UCSD-AML1 (cell line): ENCODE data around the gene CYBRD1.
A peak's percentile ranks its signal among the peaks of the same experiment; 100 is the strongest.

Experiments
- DNase-seq: peaks from one replicate; lab custom pipeline; 2025; ENCODE audit not compliant: unreplicated experiment; lab: John Stamatoyannopoulos, UW

CYBRD1 gene

DNA sequence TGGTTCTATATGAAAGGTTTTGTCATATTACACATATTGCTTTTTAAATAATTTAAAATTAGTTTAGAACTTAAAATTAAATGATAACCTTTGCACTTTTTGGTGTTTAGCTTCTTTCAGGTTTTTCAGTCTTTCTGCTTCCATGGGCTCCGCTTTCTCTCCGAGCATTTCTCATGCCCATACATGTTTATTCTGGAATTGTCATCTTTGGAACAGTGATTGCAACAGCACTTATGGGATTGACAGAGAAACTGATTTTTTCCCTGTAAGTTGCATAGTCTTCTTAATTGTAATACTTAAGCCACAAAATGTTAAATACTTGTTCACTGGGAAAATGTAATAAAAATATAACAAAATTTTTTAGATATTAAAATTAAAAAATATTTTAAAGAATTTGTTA lies 31.0 kb downstream of the CYBRD1 start:
- no peak for DNase-seq

DNA sequence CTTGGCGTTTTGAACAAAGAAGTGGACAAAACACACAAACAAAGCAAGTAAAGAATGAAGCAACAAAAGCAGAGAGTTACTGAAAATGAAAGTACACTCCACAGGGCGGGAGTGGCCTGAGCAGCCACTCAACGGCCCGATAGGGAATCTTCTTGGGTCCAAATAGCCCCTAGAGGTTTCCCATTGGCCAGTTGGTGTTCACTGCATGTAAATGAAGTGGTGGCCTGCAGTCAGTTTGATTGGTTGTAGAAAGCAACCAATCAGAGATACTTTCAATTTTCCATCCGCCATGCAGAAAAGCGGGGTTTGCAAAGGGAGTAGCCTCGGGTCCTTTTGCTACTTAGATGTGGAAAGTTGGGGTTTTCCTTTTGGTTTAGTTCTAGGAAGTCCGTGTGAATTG lies 31.6 kb downstream of the CYBRD1 start:
- no peak for DNase-seq

DNA sequence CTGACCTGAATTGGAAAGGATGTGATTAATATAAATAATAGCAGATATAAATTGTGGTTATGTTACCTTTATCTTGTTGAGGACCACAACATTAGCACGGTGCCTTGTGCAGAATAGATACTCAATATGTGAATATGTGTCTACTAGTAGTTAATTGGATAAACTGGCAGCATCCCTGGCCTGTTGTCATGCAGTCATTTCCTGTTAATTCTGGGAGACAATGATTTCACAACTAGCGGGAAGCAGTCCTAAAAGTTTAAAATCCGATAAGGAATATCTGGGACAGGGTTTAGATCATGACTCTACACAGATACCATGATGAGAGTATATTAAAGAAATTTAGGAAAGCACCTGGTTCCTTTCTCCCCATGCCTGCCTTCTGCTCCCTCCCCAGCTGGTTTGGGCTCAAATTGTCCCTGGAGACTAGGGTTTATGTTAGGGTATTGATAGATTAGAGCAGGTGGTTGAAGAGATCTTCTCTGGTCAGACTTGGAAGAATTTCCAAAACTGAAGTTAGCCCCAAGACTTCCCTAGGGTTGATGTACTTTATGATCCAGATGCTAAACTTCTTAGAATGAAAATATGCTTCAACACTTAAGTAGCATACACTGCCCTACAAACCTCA lies 32.8 kb downstream of the CYBRD1 start:
- no peak for DNase-seq

DNA sequence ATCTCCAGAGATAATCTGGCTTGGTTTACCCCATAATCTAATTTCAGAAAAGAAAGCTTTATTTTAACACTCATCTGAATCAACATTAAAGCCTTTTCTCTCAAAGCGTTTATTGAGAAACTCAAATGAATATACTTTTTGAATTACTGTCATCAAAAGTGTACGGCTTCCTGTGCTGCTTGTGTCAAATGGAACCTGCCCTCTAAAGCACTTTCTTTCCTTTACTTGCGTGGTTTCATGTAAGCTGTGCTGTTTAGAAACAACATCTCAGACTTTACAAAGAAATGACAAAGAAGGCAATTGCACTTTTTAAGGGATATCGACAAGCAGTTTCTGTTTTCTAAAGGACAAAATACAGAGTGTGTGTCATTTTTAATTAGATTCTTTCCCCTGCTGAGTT lies 35.1 kb downstream of the CYBRD1 start:
- DNase-seq = no peak

DNA sequence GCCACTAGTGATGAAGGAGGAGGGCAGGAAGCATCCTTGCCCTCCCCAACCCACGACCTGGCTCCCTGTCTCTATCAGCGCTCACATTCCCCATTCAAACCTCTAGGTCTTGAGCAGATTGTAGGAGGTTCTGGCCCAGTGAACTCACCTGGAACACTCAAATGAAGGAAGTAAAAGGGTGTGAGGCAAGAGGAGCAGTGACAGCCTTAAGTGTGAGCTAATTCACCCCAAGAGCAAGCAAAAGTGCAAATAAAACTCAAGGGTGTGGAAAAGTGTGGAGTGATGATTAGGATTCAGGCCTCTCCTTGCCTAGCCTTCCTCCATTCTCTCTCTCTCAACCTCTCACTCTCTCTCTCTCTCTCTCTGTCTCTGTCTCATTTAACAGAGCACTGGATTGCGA lies 41.0 kb downstream of the CYBRD1 start:
- DNase-seq = no peak

DNA sequence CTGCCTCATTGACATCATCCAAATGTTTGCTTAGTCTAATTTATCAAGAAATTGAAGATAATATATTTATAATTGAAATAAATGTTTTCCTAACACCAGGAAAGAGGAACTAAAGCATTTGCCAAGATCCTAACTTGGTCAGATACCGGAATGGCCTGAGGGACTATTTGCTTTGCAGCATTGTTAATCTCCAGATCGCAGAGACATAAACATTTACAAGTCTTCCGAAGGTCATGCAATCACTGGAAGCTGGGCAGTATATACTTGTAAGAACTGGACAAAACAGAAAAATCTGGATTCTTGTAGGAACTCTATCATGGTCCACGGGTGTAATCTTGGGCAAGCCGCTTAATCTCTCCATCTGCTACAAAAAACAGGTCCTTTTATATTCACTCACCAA lies 42.2 kb downstream of the CYBRD1 start:
- no peak for DNase-seq

DNA sequence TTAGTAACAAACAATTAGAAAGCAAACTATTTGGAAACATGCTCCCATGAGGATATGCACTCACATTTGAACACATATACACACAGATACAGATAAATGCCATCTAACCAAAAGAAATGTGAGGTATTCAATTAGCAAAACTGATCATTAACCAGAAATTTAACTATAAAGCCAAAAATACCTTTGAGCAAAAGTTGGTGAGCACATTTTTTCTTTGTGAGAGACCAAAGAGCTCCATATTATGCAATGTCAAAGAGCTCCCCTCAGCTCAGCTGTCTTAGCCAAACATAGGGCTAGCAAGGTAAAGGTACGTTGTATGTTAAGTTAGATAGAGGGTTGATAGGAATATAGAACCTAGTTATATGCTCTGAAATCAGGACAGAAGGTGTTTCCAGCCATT lies 43.8 kb downstream of the CYBRD1 start:
- DNase-seq = no peak

DNA sequence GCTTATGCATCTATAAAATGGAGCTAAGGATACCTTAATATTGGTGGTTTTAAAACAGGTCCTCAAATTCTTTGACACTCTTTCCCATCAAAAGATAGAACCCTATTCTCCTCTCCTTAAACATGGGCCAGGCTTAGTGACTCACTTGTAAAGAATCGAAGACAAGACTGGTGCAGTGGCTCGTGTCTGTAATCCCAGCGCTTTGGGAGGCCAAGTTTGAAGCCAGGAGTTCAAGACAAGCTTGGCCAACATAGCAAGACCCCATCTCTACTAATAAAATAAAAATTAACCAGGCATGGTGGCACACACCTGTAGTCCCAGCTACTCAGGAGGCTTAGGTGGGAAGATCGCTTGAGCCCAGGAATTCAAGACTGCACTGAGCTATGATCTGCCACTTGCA lies 44.5 kb downstream of the CYBRD1 start:
- no peak for DNase-seq

DNA sequence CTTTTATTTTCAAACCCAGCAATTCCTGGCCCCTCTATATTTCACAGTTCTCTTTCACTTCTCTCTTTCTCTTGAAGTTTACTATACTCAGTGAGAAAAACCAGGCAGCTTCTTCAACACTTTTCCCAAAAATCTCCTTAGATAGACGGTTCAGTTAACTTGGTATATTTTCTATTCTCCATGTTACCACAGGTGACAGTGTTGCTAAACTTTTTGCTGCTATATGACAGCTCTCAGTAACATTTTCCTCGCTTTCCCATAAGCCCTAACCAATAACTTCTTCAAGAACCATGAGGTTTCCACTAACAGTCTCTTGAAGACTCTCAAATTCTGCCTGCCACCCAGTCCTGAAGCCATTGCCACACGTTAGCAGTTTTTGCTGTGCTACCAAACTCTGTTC lies 45.8 kb downstream of the CYBRD1 start:
- DNase-seq = no peak

DNA sequence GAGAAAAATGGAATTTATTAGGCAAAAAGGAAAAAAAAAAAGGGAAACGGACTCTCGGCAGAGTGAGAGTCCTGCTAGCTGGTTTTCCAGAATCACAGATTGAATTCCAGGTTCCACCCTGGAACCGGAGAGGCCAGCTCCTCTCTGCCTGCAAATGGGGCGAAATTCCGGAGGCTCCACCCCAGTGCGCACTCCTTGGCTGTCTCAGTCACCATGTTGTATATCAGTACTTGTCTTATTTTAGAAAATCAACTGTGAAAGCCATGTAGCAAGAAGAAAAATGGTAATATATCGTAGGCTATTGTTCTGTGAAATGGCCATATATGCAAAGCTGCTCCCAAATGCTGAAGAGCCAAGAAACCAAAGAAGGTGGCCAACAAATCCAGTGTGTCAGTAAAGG lies 49.4 kb downstream of the CYBRD1 start:
- DNase-seq = no peak

DNA sequence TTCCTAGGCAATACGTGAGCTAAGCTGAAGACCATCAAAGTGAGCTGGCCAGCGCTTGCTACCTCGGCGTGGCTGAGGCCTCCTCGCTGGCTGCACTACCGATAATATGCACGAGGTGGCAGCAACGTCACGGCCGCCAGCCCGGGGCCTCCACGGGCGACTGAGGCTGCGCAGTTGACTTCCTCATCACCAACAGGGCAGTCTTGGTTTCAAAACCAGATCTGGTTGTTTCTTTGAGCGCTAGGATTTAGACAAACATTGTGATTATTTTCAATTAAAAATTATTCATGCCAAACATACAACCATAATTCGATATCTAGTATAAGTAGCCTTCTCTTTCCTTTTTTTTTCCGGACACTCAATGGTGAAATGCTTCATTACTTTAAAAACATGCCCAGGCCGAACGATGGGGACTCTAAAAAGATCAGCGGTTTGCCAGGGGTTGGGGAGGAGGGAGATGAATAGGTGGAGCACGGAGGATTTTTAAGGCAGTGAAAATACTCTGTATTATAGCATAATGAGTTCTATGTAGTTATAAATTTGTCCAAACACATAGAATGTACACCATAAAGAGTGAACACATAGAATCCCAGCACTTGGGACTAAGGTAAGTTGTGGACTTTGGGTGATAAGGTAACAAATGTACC lies 52.0 kb downstream of the CYBRD1 start:
- peak; percentile 81 for DNase-seq

DNA sequence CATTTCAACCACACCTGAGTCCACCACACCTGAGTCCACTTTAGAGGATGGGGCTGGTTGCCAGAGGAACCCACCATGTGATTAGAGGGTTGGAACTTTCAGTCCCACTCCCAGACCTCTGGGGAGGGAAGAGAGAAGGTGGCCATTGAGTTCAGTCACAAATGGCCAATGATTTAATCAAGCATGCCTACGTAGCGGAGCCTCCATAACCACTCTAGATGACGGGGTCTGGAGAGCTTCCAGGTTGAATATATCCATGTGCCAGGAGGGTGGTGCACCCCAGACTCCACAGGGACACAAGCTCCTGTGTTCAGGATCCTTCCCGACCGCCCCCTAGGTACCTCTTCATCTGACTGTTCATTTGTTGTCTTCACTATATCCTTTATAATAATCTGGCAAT lies 53.3 kb downstream of the CYBRD1 start:
- DNase-seq = no peak

DNA sequence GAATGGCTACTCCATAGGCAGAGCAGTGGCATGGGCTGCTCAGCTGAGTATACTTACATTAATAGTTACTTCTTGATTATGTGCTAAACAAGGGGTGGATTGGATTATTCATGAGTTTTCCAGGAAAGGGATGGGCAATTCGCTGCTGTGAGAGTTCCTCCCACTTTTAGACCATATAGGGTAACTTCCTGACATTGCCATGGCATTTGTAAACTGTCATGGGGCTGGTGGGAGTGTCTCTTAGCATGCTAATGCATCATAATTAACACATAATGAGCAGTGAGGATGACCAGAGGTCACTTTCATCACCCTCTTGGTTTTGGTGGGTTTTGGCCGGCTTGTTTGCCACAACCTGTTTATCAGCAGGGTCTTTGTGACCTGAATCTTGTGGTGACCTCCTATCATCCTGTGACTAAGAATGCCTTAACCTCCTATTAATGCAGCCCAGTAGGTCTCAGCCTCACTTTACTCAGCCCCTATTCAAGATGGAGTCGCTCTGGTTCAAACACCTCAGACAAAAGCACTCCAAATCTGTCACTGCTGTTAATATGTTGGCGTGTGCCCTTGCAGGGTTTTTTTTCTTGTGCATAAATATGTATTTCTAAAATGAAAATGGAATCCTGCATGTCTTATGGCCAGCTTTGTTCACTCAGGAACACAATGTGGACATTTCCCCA lies 56.0 kb downstream of the CYBRD1 start:
- DNase-seq = no peak

DNA sequence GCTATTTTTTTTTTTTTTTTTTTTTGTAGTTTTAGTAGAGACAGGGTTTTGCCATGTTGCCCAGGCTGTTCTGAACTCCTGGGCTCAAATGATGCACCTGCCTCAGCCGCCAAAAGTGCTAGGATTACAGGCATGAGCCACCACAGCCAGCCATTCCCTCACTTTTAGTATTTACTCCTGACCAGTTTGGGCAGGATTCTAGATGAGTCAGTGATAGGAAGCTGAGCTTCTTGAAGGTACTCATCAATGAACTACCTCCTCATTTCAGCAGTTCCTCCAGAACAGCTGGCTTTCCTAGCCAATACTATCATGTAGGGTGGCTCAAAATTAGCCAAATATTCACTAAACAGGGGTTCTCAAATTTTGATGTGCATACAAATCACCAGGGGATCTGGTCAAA lies 57.2 kb downstream of the CYBRD1 start:
- no peak for DNase-seq

DNA sequence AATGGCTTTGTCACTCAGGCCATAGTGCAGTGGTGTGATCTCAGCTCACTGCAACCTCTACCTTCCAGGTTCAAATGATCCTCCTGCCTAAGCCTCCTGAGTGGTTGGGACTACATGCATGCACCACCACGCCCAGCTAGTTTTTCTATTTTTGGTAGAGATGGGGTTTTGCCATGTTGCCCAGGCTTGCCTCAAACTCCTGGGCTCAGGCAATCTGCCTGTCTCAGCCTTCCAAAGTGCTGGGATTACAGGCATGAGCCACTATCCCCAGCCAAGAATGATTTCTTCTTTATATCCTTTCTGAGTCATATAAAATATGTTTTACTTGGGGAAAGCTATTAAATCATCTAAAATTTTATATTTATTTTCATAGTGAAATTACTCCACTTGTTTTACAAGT lies 61.3 kb downstream of the CYBRD1 start:
- no peak for DNase-seq

DNA sequence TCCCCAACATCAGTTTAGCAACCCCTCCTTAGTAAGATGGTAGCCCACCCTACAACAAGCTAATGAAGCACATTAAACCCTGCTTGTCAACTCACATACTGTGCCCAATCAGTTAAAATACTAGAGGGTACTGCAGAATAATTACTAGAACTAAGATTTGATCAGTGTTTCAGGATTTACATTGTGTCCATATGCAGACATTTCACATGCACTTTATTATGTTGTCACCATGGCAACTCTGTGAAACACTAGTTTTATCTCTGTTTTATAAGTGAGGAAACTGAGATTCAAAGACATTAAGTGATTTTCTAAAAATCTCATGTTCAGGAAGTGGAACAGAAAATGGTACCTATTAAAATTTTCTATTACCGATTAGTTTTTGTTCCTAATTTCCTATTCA lies 61.7 kb downstream of the CYBRD1 start:
- no peak for DNase-seq

DNA sequence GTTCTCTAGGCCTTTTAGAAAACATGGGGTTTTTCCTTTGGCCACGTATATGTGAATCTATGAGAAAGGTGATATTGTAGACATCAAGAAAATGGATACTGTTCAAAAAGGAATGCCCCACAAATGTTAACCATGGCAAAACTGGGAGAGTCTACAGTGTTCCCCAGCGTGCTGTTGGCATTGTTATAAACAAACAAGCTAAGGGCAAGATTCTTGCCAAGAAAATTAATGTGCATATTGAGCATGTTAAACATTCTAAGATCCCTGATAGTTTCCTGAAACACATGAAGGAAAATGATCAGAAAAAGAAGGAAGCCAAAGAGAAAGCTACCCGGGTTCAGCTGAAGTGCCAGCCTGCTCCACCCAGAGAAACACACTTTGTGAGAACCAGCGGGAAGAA lies 64.9 kb downstream of the CYBRD1 start:
- no peak for DNase-seq

DNA sequence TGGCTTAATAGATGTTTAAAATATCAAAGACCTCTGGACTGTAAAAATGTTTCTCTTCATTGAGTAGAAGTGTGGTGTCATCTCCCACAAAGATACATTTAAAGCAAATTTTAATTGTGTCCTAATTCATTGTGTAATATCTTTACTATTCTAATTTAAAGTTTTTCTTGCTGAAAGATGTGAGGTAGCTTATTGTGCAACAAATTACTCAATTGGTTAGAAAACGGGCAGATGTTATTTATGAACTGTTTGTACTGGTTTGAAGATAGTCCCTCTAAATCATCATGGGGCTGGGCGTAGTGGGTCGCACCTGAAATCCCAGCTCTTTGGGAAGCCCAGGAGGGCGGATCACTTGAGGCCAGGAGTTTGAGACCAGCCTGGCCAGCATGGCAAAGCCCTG lies 65.3 kb downstream of the CYBRD1 start:
- no peak for DNase-seq

DNA sequence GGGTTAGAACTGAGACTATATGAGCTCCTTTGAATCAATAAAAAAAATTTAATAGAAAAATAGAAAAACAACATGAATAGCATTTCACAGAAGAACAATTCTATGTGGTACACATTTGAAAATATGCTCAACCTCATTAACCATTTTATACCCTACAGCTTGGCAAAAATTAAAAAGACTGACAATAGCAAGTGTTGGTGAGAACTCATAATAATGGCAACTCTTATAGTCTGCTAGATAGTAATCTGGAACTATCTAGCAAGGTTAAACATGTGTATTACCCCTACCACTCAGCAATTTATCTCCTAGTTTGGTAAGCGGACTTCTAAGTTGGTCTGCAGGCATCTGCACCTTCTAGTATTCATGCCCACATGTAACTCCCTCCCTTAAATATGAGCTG lies 67.8 kb downstream of the CYBRD1 start:
- no peak for DNase-seq

DNA sequence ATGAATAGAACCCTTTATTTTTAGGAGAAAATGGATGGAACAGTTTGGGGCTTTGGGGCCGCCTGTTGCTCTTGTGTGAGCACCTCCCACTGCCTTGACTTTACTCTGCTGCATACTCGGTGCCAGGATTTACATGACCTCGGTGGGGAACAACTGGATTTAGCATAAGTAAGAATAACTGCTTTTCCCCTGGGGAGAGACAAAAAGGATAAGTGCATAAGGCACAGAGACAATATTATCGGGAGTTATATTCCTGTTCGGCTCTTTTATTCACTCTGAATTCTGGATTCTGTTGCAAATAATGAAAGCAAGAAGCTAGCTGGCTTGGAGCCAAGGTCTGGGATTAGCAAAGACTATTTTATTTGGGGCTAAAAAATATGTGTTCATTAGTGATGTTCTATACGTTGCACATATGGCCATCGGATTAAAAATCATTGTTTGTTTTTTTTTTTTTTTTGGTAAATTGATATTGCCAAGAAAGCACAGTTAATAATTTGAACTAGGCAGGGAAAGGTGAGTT lies 69.8 kb downstream of the CYBRD1 start:
- no peak for DNase-seq

DNA sequence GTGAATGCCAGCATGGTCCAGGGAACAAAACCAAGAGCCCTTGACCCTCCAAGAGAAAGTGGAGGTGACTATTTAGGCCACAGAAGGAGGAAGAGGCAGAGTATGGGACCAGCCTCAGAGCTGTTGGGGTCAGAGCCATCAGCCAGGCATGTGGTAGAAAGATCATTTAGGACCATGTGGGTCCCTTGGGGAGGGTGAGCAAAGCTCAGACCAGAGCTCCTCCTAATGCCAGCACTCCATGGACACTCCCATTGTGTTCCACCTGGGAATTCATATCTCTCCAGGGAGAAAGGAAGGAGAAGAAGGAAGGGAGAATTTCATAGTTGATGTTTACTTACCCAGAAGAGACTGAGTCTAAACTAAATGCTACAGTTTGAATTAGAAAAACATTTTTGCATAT lies 73.2 kb downstream of the CYBRD1 start:
- DNase-seq = no peak

DNA sequence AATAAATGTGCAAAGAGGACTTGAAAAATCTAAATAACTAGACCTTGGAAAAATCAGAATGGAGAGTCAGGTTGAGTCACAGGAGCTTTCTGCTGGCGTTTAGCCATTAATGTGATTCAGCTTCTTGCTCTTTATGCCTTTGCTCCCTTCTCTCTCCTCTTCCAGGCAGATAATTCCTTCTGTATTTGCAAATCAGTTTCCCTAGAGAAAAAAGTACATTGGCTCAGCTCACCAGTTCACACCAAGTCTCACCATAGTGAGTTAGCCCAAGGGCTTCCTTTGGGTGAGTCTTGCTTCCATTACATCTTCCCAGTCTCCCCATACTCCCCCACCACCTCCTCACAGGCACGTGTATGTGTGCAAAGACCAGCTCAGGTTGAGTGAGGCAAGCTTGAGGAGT lies 73.6 kb downstream of the CYBRD1 start:
- no peak for DNase-seq
